ENCODE results near the gene TEX38.

GRCh38 chr1:46699666-46700065, 28.0 kb downstream of the TEX38 start:
- TF ChIP-seq, protein P1, sequence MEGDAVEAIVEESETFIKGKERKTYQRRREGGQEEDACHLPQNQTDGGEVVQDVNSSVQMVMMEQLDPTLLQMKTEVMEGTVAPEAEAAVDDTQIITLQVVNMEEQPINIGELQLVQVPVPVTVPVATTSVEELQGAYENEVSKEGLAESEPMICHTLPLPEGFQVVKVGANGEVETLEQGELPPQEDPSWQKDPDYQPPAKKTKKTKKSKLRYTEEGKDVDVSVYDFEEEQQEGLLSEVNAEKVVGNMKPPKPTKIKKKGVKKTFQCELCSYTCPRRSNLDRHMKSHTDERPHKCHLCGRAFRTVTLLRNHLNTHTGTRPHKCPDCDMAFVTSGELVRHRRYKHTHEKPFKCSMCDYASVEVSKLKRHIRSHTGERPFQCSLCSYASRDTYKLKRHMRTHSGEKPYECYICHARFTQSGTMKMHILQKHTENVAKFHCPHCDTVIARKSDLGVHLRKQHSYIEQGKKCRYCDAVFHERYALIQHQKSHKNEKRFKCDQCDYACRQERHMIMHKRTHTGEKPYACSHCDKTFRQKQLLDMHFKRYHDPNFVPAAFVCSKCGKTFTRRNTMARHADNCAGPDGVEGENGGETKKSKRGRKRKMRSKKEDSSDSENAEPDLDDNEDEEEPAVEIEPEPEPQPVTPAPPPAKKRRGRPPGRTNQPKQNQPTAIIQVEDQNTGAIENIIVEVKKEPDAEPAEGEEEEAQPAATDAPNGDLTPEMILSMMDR (IDR thresholded peaks at IDR 0.05) = no peak
- no peak for TF ChIP-seq POLR2A (IDR thresholded peaks at IDR 0.05)
